Astrocyte (in vitro differentiated cells and primary cell): ENCODE data around the gene PLA2G1B.

Experiments
- EZH2 ChIP-seq: IDR thresholded peaks from 2 replicates; pipeline ENCODE4 v1.6.1; 2012; ENCODE audit warnings: mild to moderate bottlenecking, low read length, inconsistent platforms; ENCODE audit not compliant: insufficient read depth
- TF ChIP-seq, protein P1 (sequence below): IDR thresholded peaks from 2 replicates; pipeline ENCODE4 v1.5.1; 2011; ENCODE audit warnings: low read depth, mild to moderate bottlenecking, inconsistent platforms, low read length, moderate library complexity; ENCODE audit not compliant: insufficient read depth

DNA sequence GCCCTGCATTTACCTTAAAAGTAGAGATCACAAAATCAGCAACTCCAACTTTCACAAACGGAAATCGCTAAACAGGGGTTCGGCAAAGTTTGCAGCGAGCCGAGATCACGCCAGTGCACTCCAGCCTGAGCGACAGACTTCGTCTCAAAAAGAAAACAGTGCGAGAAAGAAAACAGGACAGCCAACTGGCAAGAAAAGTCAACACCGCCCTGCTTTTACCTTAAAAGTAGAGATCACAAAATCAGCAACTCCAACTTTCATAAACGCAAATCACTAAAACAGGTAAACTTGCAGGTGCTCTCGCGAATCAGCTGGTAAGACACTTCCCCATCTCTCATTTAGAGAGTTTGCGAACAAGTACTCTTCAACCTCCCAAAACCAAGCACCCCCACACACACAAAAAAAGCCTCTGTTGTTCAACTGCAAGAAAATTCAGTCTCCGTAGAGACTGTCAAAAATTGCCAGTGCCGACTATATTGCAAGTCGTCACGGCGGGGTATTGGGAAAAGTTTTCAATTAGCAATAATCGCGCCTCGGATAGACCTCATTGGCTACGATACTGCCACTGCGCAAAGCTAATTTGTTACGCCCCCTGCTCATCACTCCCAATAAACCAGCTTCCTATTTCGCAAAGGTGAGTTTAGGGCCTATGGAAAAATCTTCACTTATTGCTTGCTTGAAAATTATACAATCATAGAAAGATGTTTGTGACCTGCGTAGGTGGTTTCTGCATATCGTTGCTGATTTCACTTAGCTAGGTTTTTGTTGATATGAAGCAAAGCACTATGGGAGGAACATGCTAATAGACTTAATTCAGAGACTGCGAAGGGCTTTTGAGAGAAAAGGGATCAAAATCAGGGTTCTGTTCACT, 34.7 kb downstream of the PLA2G1B start, which contains the start of gene RNU4-1:
- TF ChIP-seq, protein P1, sequence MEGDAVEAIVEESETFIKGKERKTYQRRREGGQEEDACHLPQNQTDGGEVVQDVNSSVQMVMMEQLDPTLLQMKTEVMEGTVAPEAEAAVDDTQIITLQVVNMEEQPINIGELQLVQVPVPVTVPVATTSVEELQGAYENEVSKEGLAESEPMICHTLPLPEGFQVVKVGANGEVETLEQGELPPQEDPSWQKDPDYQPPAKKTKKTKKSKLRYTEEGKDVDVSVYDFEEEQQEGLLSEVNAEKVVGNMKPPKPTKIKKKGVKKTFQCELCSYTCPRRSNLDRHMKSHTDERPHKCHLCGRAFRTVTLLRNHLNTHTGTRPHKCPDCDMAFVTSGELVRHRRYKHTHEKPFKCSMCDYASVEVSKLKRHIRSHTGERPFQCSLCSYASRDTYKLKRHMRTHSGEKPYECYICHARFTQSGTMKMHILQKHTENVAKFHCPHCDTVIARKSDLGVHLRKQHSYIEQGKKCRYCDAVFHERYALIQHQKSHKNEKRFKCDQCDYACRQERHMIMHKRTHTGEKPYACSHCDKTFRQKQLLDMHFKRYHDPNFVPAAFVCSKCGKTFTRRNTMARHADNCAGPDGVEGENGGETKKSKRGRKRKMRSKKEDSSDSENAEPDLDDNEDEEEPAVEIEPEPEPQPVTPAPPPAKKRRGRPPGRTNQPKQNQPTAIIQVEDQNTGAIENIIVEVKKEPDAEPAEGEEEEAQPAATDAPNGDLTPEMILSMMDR = no peak
- TF ChIP-seq EZH2 = no peak
